ENCODE results near the gene CDIPT.
A peak's percentile ranks its signal among the peaks of the same experiment; 100 is the strongest.

The CDIPT gene

DNA sequence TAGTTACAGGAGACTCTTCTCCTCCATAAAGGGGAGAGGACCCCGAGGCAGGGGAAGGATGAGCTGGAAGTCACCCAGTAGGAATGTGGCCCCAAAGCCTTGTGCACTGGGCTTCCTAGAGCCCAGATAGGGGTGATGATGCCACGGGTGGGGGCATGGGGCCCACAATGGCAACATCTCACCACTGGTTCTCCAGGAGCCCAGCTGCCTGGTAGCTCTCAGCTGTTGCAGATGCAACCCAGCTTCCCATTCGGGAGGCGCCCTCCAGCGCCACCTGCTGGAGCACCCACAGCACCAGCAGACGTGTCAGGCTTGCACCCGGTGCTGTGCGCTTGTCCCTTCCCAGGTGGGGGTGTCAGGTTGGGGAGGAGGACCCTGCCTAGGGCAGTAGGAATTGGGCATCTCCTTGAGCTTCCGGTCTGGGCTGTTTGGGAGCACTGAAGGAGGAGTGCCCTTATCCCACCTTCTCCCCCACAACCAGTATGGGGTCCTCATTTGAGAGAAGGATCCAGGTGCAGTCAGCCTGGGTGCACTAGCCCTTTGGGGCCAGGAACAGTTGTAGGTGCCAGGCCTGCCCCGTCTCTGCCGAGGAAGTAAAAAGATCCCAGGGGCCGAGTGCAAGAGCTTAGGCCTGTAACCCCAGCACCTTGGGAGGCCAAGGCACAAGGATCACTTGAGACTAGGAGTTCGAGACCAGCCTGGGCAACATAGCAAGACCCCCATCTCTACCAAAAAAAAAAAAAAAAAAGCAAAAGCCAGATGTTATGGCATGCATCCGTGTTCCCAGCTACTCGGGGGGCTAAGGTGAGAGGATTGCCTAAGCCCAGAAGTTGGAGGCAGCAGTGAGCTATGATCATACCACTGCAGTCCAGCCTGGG lies 14.4 kb downstream of the CDIPT start:
- TF ChIP-seq ZBTB7A (IDR thresholded peaks at IDR 0.05; ENCODE audit: low read depth) (no peak), TCF12 (IDR thresholded peaks at IDR 0.05; ENCODE audit: low read depth) (no peak), EP300 (IDR thresholded peaks at IDR 0.05; ENCODE audit: borderline replicate concordance) (no peak), TEAD4 (IDR thresholded peaks at IDR 0.05) (no peak), FOXM1 (IDR thresholded peaks at IDR 0.05; ENCODE audit: borderline replicate concordance, low read depth) (no peak), RAD21 (IDR thresholded peaks at IDR 0.05; ENCODE audit: low read depth) (peak; percentile 74)
- TF ChIP-seq, protein P1, sequence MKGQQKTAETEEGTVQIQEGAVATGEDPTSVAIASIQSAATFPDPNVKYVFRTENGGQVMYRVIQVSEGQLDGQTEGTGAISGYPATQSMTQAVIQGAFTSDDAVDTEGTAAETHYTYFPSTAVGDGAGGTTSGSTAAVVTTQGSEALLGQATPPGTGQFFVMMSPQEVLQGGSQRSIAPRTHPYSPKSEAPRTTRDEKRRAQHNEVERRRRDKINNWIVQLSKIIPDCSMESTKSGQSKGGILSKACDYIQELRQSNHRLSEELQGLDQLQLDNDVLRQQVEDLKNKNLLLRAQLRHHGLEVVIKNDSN (IDR thresholded peaks at IDR 0.05): no peak

DNA sequence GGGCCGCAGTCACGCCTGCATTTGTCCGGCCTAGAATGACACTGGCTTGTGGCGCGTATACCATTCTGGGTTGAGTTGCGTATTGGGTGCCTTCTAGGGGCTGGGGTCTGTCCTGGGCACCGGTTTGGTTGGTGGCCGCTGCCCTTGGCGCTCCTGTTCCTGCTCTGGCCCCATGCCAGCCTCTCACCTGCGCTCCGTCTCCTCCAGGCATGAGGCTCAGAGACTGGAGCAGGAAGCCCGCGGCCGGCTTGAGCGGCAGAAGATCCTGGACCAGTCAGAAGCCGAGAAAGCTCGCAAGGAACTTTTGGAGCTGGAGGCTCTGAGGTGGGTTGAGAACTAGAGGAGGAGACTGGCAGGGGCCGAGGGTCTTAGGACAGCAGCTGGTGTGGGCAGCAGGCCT lies 17.4 kb downstream of the CDIPT start:
- TF ChIP-seq YY1 (IDR thresholded peaks at IDR 0.05; ENCODE audit: low read depth) (no peak), EGR1 (IDR thresholded peaks at IDR 0.05) (no peak), FOXM1 (IDR thresholded peaks at IDR 0.05; ENCODE audit: borderline replicate concordance, low read depth) (no peak), EP300 (IDR thresholded peaks at IDR 0.05; ENCODE audit: borderline replicate concordance) (no peak), CEBPB (IDR thresholded peaks at IDR 0.05) (no peak)
- TF ChIP-seq, protein P2, sequence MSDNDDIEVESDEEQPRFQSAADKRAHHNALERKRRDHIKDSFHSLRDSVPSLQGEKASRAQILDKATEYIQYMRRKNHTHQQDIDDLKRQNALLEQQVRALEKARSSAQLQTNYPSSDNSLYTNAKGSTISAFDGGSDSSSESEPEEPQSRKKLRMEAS (IDR thresholded peaks at IDR 0.05): no peak
- TF ChIP-seq, protein P1 (IDR thresholded peaks at IDR 0.05): no peak

DNA sequence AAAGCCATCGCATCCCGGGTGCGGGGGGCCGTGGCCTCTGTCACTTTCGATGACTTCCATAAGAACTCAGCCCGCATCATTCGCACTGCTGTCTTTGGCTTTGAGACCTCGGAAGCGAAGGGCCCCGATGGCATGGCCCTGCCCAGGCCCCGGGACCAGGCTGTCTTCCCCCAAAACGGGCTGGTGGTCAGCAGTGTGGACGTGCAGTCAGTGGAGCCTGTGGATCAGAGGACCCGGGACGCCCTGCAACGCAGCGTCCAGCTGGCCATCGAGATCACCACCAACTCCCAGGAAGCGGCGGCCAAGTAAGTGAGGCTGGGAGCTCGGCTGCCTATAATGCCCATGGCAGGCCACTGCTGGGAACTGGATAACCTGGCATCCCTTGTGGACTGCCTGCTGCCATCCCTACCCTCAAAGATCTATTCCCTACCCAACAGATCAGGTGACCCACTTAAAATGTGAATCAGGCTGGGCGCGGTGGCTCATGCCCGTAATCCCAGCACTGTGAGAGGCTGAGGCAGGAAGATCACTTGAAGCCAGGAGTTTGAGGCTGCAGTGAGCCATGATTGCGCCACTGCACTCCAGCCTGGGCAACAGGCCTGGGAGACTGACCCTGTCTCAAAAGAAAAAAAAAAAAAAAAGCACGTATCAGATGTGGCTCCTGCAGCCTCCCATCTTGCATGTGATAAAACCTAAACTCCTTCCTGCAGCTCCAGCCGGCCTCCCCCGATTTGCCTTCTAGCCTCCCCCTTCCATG lies 18.3 kb downstream of the CDIPT start:
- TF ChIP-seq EP300 (IDR thresholded peaks at IDR 0.05; ENCODE audit: borderline replicate concordance): no peak
- no peak for TF ChIP-seq NFIC (IDR thresholded peaks at IDR 0.05)

DNA sequence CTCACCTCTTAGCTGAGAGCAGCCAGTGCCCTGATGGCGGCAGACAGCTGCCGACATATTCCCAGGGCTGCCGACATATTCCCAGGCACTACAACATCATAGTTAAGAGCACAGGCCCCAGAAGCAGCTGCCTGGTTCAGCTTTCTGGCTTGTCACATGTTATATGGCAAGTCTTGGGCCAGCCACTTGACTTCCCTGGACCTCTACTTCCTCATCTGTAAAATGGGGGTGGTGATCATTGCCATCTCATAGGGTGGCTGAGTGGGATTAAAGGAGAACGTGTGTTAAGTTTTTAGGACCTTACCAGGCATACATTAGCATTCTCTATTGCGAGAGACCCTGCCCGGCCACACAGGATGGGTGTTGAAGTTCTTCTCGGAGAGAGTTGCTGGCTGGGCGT lies 19.1 kb downstream of the CDIPT start:
- TF ChIP-seq EGR1 (IDR thresholded peaks at IDR 0.05) (no peak), TEAD4 (IDR thresholded peaks at IDR 0.05) (no peak), NFIC (IDR thresholded peaks at IDR 0.05) (no peak), FOXM1 (IDR thresholded peaks at IDR 0.05; ENCODE audit: borderline replicate concordance, low read depth) (no peak), CEBPB (IDR thresholded peaks at IDR 0.05) (no peak)
- TF ChIP-seq, protein P3, sequence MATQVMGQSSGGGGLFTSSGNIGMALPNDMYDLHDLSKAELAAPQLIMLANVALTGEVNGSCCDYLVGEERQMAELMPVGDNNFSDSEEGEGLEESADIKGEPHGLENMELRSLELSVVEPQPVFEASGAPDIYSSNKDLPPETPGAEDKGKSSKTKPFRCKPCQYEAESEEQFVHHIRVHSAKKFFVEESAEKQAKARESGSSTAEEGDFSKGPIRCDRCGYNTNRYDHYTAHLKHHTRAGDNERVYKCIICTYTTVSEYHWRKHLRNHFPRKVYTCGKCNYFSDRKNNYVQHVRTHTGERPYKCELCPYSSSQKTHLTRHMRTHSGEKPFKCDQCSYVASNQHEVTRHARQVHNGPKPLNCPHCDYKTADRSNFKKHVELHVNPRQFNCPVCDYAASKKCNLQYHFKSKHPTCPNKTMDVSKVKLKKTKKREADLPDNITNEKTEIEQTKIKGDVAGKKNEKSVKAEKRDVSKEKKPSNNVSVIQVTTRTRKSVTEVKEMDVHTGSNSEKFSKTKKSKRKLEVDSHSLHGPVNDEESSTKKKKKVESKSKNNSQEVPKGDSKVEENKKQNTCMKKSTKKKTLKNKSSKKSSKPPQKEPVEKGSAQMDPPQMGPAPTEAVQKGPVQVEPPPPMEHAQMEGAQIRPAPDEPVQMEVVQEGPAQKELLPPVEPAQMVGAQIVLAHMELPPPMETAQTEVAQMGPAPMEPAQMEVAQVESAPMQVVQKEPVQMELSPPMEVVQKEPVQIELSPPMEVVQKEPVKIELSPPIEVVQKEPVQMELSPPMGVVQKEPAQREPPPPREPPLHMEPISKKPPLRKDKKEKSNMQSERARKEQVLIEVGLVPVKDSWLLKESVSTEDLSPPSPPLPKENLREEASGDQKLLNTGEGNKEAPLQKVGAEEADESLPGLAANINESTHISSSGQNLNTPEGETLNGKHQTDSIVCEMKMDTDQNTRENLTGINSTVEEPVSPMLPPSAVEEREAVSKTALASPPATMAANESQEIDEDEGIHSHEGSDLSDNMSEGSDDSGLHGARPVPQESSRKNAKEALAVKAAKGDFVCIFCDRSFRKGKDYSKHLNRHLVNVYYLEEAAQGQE (IDR thresholded peaks at IDR 0.05; ENCODE audit: low read depth): no peak

DNA sequence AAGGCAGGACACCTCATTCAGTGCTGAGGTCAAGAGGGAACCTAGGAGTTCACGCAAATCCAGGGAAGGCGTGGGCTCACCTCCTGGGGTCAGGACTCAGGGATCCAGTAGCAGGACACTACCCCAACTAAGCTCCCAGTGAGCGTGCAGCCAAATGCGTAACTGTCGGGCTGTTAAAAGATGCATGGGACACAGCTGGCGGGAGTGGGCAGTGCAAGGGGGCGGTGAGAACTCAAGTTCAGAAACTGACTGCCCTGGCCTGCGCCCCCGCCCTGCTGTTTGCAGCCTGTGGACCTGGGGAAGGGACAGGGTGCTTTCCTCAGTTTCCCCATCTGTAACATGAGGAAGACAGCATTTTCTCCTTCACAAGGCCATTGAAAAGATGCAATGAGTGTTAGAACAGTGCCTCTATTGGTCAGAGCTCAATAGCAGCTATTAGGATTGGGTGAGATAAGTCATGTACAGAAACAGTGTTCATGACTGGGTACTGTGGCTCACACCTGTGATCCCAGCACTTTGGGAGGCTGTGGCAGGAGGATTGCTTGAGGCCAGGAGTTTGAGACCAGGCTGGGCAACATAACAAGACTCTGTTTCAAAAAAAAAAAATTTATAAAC lies 20.2 kb downstream of the CDIPT start:
- no peak for TF ChIP-seq EGR1 (IDR thresholded peaks at IDR 0.05)
- TF ChIP-seq EP300 (IDR thresholded peaks at IDR 0.05; ENCODE audit: borderline replicate concordance): no peak
- no peak for TF ChIP-seq CEBPB (IDR thresholded peaks at IDR 0.05)
- TF ChIP-seq YY1 (IDR thresholded peaks at IDR 0.05; ENCODE audit: low read depth): no peak
- no peak for TF ChIP-seq RAD21 (IDR thresholded peaks at IDR 0.05; ENCODE audit: low read depth)

DNA sequence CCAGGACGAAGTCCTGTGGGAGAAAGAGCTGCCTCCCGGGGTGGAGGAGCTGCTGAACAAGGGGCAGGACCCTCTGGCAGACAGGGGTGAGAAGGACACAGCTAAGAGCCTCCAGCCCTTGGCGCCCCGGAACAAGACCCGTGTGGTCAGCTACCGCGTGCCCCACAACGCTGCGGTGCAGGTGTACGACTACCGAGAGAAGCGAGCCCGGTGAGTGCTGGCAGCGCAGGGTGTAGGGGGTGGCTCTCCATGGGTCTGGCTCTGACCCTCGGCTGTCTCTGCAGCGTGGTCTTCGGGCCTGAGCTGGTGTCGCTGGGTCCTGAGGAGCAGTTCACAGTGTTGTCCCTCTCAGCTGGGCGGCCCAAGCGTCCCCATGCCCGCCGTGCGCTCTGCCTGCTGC lies 21.4 kb downstream of the CDIPT start:
- TF ChIP-seq EP300 (IDR thresholded peaks at IDR 0.05; ENCODE audit: borderline replicate concordance) (no peak), YY1 (IDR thresholded peaks at IDR 0.05; ENCODE audit: low read depth) (no peak), TEAD4 (IDR thresholded peaks at IDR 0.05) (no peak), NFIC (IDR thresholded peaks at IDR 0.05) (no peak), TCF12 (IDR thresholded peaks at IDR 0.05; ENCODE audit: low read depth) (no peak), RAD21 (IDR thresholded peaks at IDR 0.05; ENCODE audit: low read depth) (no peak), CREB1 (IDR thresholded peaks at IDR 0.05; ENCODE audit: low read depth) (no peak), CEBPB (IDR thresholded peaks at IDR 0.05) (no peak), TAF1 (IDR thresholded peaks at IDR 0.05; ENCODE audit: low read depth) (no peak)
- TF ChIP-seq, protein P2 (IDR thresholded peaks at IDR 0.05): no peak
- TF ChIP-seq, protein P1 (IDR thresholded peaks at IDR 0.05): no peak

DNA sequence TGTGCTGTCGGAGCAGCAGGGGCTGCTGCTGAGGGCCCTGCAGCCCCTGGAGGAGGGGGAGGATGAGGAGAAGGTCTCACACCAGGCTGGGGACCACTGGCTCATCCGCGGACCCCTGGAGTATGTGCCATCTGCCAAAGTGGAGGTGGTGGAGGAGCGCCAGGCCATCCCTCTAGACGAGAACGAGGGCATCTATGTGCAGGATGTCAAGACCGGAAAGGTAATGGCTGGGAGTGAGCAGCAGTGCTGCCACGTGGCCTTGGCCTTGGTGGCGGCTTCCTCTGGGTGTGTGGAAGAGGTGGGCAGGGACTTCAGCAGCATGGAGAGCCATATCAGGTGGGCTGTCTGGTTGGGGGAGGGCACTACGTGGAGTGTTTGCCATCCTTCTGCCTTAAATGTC lies 22.8 kb downstream of the CDIPT start:
- TF ChIP-seq ZBTB7A (IDR thresholded peaks at IDR 0.05; ENCODE audit: low read depth): no peak
- TF ChIP-seq, protein P3 (IDR thresholded peaks at IDR 0.05; ENCODE audit: low read depth): no peak
- no peak for TF ChIP-seq TEAD4 (IDR thresholded peaks at IDR 0.05)
- no peak for TF ChIP-seq FOXM1 (IDR thresholded peaks at IDR 0.05; ENCODE audit: borderline replicate concordance, low read depth)
- TF ChIP-seq, protein P1 (IDR thresholded peaks at IDR 0.05): no peak
- no peak for TF ChIP-seq TCF12 (IDR thresholded peaks at IDR 0.05; ENCODE audit: low read depth)
- TF ChIP-seq, protein P2 (IDR thresholded peaks at IDR 0.05): no peak

All from Ishikawa (cell line).